GM23338 (cell line): ENCODE data around the gene CLCN1. TPM values are rescaled to one million over a fixed set of nuclear protein-coding genes. Genes with fewer than 3 reads are reported as not detected.

Experiments
- ATAC-seq: fragments of 200-7000 bp; cut with Tn5 transposase; 3 replicates; pipeline ENCODE4 v1.9.1; 2020
- DNase-seq: peaks from one replicate; pipeline ENCODE4 v3.0.0-alpha.2; 2015; ENCODE audit warnings: low spot score
- H2AFZ ChIP-seq: fragments of 200-600 bp; sonication (generic); 2 replicates; pipeline ENCODE4 v1.8.0; 2016; ENCODE audit warnings: antibody characterized with exemption, mild to moderate bottlenecking, moderate library complexity
- H3F3A ChIP-seq: fragments of 200-600 bp; sonication (generic); replicated peaks from 2 replicates; pipeline ENCODE4 v1.8.0; 2017; ENCODE audit warnings: antibody characterized with exemption, mixed run types, low read depth
- H3K27ac ChIP-seq: fragments of 200-600 bp; sonication (generic); 2 replicates; pipeline ENCODE4 v1.6.1; 2016; ENCODE audit warnings: low read depth
- H3K27me3 ChIP-seq: fragments of 200-600 bp; sonication (generic); 2 replicates; pipeline ENCODE4 v1.8.0; 2016; ENCODE audit warnings: mild to moderate bottlenecking, mixed run types, moderate library complexity; ENCODE audit not compliant: insufficient read depth
- H3K36me3 ChIP-seq: fragments of 200-600 bp; sonication (generic); 2 replicates; pipeline ENCODE4 v1.8.0; 2016; ENCODE audit warnings: mild to moderate bottlenecking; ENCODE audit not compliant: insufficient read depth
- H3K4me1 ChIP-seq: fragments of 200-600 bp; sonication (generic); 2 replicates; pipeline ENCODE4 v1.8.0; 2016; ENCODE audit warnings: mild to moderate bottlenecking, moderate library complexity; ENCODE audit not compliant: insufficient read depth
- H3K4me2 ChIP-seq: fragments of 200-600 bp; sonication (generic); 2 replicates; pipeline ENCODE4 v1.7.1; 2017; ENCODE audit warnings: mixed run types
- H3K4me3 ChIP-seq: fragments of 200-600 bp; sonication (generic); 2 replicates; pipeline ENCODE4 v1.6.1; 2016; ENCODE audit warnings: mixed run types
- H3K79me2 ChIP-seq: fragments of 200-600 bp; sonication (generic); replicated peaks from 2 replicates; pipeline ENCODE4 v1.8.0; 2017; ENCODE audit warnings: mild to moderate bottlenecking; ENCODE audit not compliant: insufficient read depth
- H3K9me2 ChIP-seq: fragments of 200-600 bp; sonication (generic); 2 replicates; pipeline ENCODE4 v1.8.0; 2017; ENCODE audit not compliant: insufficient read depth
- H4K20me1 ChIP-seq: fragments of 200-600 bp; sonication (generic); replicated peaks from 2 replicates; pipeline ENCODE4 v1.8.0; 2017; ENCODE audit warnings: mild to moderate bottlenecking; ENCODE audit not compliant: insufficient read depth
- H3K27ac Mint-ChIP-seq: 2 replicates; pipeline ENCODE4 v1.8.0; 2020; ENCODE audit warnings: inconsistent platforms, mild to moderate bottlenecking, moderate library complexity, mixed read lengths
- H3K27me3 Mint-ChIP-seq: 3 replicates; pipeline ENCODE4 v1.8.0; 2022; ENCODE audit warnings: low read depth, mild to moderate bottlenecking, moderate library complexity, mixed read lengths, inconsistent platforms; ENCODE audit not compliant: insufficient read depth, poor library complexity
- H3K36me3 Mint-ChIP-seq: 3 replicates; pipeline ENCODE4 v1.8.0; 2021; ENCODE audit warnings: low read depth, mild to moderate bottlenecking, inconsistent platforms, moderate library complexity, mixed read lengths
- H3K4me1 Mint-ChIP-seq: 3 replicates; pipeline ENCODE4 v1.8.0; 2020; ENCODE audit warnings: mild to moderate bottlenecking, inconsistent platforms, mixed read lengths
- H3K4me3 Mint-ChIP-seq: 3 replicates; pipeline ENCODE4 v1.8.0; 2021; ENCODE audit warnings: moderate library complexity, mild to moderate bottlenecking, inconsistent platforms, mixed read lengths
- H3K9me3 Mint-ChIP-seq: 3 replicates; pipeline ENCODE4 v1.8.0; 2020; ENCODE audit warnings: moderate library complexity, mild to moderate bottlenecking, inconsistent platforms, mixed read lengths
- CREB1 ChIP-seq: fragments of 250-450 bp; sonication (Bioruptor Pico); IDR thresholded peaks from 2 replicates; pipeline ENCODE4 v1.5.0; 2020; ENCODE audit warnings: low read depth, mild to moderate bottlenecking, moderate library complexity
- EZH2 ChIP-seq: fragments of 200-600 bp; sonication (generic); IDR thresholded peaks from one replicate; pipeline ENCODE4 v1.8.0; 2017; ENCODE audit warnings: antibody characterized with exemption, mild to moderate bottlenecking, low read depth; ENCODE audit not compliant: unreplicated experiment
- EZH2phosphoT487 ChIP-seq: fragments of 200-600 bp; sonication (generic); IDR thresholded peaks from one replicate; pipeline ENCODE4 v1.8.1; 2018; ENCODE audit warnings: antibody characterized with exemption; ENCODE audit not compliant: unreplicated experiment
- JUNB ChIP-seq: IDR thresholded peaks from one replicate; pipeline ENCODE4 v1.6.1; 2016; ENCODE audit warnings: antibody characterized with exemption; ENCODE audit not compliant: unreplicated experiment
- NANOG ChIP-seq: IDR thresholded peaks from 2 replicates; pipeline ENCODE4 v1.6.1; 2016; ENCODE audit warnings: antibody characterized with exemption, borderline replicate concordance
- POLR2AphosphoS5 ChIP-seq: IDR thresholded peaks from 2 replicates; pipeline ENCODE4 v1.6.1; 2016; ENCODE audit warnings: antibody characterized with exemption, low read depth
- STAT1 ChIP-seq: IDR thresholded peaks from one replicate; pipeline ENCODE4 v1.6.1; 2016; ENCODE audit warnings: antibody characterized with exemption; ENCODE audit not compliant: unreplicated experiment
- ZNF114 ChIP-seq: fragments of 250-450 bp; sonication (Bioruptor Pico); IDR thresholded peaks from 2 replicates; pipeline ENCODE4 v1.5.0; 2020; ENCODE audit warnings: mild to moderate bottlenecking, moderate library complexity
- ZNF331 ChIP-seq: fragments of 250-450 bp; sonication (Bioruptor Pico); IDR thresholded peaks from 2 replicates; pipeline ENCODE4 v1.5.0; 2020; ENCODE audit warnings: low read depth, mild to moderate bottlenecking, moderate library complexity
- polyA plus RNA-seq: library from polyadenylated mRNA; unstranded; fragments of >200 nt; fragmentation: Nextera tagmentation; extraction: Ambion mirVana; gene quantifications from 2 replicates; pipeline ENCODE4 v1.2.1, GENCODE V29; 2016
- total RNA-seq: library from RNA; depleted of rRNA; stranded (reverse); fragments of >200 nt; shearing (Covaris generic); gene quantifications from 2 replicates; pipeline ENCODE4 v1.2.3, GENCODE V29; 2014
- TF ChIP-seq, protein P1 (sequence below): IDR thresholded peaks from 2 replicates; pipeline ENCODE4 v1.6.1; 2016; ENCODE audit warnings: antibody characterized with exemption
- TF ChIP-seq, protein P2 (sequence below), 2 experiments: fragments of 200-600 bp in 1 of 2; sonication (generic) in 1 of 2; conservative IDR thresholded peaks; 2 replicates each; pipeline versions ENCODE4 v1.5.1 to v1.6.1; 2016 to 2017; ENCODE audit warnings: antibody characterized with exemption in 2 of 2, low read depth in 2 of 2, mild to moderate bottlenecking in 2 of 2, moderate library complexity in 1 of 2
- TF ChIP-seq, protein P3 (sequence below): fragments of 250-450 bp; sonication (Bioruptor Pico); IDR thresholded peaks from 2 replicates; pipeline ENCODE4 v1.5.0; 2020; ENCODE audit warnings: mild to moderate bottlenecking, moderate library complexity

CLCN1 gene
- total and polyA plus RNA-seq, 2 experiments from 2014 or later, result 0.38 to 0.48 TPM

DNA sequence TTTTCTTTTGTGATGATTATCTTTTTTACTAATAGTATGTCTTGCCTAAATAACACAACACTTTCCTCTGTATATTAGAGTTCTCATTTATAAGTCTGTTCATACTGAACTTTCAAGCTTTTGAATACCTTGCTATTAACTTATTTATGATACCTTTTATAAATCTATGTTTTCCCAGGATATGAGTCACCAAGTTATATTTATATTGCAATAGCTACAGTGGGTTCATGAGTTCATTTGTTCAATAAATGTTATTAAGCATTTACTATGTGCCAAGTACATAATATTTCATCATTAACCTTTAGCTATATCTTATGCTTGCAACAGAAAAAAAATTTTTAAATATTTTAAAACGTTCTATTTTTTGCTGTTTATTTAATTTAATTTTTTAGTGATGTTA, 18.3 kb downstream of the CLCN1 start (continued):
- TF ChIP-seq, protein P1, sequence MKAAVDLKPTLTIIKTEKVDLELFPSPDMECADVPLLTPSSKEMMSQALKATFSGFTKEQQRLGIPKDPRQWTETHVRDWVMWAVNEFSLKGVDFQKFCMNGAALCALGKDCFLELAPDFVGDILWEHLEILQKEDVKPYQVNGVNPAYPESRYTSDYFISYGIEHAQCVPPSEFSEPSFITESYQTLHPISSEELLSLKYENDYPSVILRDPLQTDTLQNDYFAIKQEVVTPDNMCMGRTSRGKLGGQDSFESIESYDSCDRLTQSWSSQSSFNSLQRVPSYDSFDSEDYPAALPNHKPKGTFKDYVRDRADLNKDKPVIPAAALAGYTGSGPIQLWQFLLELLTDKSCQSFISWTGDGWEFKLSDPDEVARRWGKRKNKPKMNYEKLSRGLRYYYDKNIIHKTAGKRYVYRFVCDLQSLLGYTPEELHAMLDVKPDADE, result no peak
- TF ChIP-seq ZNF331 (CRISPR knock-in tag) (no peak), EZH2phosphoT487 (no peak), POLR2AphosphoS5 (no peak), ZNF114 (CRISPR knock-in tag) (no peak), JUNB (no peak), NANOG (no peak)
- TF ChIP-seq, protein P2, sequence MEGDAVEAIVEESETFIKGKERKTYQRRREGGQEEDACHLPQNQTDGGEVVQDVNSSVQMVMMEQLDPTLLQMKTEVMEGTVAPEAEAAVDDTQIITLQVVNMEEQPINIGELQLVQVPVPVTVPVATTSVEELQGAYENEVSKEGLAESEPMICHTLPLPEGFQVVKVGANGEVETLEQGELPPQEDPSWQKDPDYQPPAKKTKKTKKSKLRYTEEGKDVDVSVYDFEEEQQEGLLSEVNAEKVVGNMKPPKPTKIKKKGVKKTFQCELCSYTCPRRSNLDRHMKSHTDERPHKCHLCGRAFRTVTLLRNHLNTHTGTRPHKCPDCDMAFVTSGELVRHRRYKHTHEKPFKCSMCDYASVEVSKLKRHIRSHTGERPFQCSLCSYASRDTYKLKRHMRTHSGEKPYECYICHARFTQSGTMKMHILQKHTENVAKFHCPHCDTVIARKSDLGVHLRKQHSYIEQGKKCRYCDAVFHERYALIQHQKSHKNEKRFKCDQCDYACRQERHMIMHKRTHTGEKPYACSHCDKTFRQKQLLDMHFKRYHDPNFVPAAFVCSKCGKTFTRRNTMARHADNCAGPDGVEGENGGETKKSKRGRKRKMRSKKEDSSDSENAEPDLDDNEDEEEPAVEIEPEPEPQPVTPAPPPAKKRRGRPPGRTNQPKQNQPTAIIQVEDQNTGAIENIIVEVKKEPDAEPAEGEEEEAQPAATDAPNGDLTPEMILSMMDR (conservative IDR thresholded peaks at IDR 0.05; ENCODE audit: low read depth in 2 of 2), result no peak

DNA sequence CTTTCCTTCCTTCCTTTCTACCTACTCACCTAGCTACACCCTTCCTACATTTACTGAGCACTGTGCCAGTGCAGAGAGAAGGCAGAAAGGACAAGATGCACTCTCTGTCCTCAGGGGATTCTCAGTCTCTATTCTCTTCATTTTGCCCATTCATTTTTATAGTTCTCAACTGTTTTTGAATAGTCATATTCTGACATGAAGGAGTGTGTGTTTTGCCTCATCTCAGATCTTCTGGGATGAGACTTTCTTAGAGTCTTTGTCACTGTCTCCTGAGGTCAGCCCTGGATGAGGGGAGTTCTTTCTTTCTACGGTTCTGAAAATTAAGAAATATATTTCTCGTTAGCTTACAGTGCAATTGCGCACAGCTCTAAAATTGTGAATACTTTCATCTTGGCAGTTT, 21.3 kb downstream of the CLCN1 start:
- Histone ChIP-seq H4K20me1 (no peaks in the 10 kb centered on the region), H3K9me2 (peaks cover 6% of the 10 kb centered on the region; the same call in 1 of the 2 replicates), H3K4me1 (no peaks in the 10 kb centered on the region), H3K4me3 (no peak overlapping the region), H3K79me2 (no peaks in the 10 kb centered on the region), H2AFZ (peak overlapping the region; percentile 90; the same call in 1 of the 2 replicates), H3K4me2 (no peak overlapping the region), H3K36me3 (no peaks in the 10 kb centered on the region), H3K27ac (no peak overlapping the region), H3F3A (no peaks in the 10 kb centered on the region), H3K27me3 (no peaks in the 10 kb centered on the region)
- no peak for DNase-seq
- Mint-ChIP-seq H3K27me3 (no peaks in the 10 kb centered on the region), H3K9me3 (no peaks in the 10 kb centered on the region; the same call in 2 of the 3 replicates), H3K27ac (no peak overlapping the region), H3K4me3 (no peak overlapping the region), H3K4me1 (no peaks in the 10 kb centered on the region), H3K36me3 (no peaks in the 10 kb centered on the region)
- ATAC-seq, result no peak
- TF ChIP-seq POLR2AphosphoS5 (no peak), STAT1 (no peak), EZH2phosphoT487 (no peak), CREB1 (CRISPR knock-in tag) (no peak), EZH2 (no peak), NANOG (no peak), JUNB (no peak), ZNF331 (CRISPR knock-in tag) (no peak), ZNF114 (CRISPR knock-in tag) (no peak)
- TF ChIP-seq, protein P1, result no peak
- TF ChIP-seq, protein P3, sequence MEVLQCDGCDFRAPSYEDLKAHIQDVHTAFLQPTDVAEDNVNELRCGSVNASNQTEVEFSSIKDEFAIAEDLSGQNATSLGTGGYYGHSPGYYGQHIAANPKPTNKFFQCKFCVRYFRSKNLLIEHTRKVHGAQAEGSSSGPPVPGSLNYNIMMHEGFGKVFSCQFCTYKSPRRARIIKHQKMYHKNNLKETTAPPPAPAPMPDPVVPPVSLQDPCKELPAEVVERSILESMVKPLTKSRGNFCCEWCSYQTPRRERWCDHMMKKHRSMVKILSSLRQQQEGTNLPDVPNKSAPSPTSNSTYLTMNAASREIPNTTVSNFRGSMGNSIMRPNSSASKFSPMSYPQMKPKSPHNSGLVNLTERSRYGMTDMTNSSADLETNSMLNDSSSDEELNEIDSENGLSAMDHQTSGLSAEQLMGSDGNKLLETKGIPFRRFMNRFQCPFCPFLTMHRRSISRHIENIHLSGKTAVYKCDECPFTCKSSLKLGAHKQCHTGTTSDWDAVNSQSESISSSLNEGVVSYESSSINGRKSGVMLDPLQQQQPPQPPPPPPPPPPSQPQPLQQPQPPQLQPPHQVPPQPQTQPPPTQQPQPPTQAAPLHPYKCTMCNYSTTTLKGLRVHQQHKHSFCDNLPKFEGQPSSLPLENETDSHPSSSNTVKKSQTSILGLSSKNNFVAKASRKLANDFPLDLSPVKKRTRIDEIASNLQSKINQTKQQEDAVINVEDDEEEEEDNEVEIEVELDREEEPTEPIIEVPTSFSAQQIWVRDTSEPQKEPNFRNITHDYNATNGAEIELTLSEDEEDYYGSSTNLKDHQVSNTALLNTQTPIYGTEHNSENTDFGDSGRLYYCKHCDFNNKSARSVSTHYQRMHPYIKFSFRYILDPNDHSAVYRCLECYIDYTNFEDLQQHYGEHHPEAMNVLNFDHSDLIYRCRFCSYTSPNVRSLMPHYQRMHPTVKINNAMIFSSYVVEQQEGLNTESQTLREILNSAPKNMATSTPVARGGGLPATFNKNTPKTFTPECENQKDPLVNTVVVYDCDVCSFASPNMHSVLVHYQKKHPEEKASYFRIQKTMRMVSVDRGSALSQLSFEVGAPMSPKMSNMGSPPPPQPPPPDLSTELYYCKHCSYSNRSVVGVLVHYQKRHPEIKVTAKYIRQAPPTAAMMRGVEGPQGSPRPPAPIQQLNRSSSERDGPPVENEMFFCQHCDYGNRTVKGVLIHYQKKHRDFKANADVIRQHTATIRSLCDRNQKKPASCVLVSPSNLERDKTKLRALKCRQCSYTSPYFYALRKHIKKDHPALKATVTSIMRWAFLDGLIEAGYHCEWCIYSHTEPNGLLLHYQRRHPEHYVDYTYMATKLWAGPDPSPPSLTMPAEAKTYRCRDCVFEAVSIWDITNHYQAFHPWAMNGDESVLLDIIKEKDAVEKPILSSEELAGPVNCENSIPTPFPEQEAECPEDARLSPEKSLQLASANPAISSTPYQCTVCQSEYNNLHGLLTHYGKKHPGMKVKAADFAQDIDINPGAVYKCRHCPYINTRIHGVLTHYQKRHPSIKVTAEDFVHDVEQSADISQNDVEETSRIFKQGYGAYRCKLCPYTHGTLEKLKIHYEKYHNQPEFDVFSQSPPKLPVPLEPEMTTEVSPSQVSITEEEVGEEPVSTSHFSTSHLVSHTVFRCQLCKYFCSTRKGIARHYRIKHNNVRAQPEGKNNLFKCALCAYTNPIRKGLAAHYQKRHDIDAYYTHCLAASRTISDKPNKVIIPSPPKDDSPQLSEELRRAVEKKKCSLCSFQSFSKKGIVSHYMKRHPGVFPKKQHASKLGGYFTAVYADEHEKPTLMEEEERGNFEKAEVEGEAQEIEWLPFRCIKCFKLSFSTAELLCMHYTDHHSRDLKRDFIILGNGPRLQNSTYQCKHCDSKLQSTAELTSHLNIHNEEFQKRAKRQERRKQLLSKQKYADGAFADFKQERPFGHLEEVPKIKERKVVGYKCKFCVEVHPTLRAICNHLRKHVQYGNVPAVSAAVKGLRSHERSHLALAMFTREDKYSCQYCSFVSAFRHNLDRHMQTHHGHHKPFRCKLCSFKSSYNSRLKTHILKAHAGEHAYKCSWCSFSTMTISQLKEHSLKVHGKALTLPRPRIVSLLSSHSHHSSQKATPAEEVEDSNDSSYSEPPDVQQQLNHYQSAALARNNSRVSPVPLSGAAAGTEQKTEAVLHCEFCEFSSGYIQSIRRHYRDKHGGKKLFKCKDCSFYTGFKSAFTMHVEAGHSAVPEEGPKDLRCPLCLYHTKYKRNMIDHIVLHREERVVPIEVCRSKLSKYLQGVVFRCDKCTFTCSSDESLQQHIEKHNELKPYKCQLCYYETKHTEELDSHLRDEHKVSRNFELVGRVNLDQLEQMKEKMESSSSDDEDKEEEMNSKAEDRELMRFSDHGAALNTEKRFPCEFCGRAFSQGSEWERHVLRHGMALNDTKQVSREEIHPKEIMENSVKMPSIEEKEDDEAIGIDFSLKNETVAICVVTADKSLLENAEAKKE (CRISPR knock-in tag), result no peak
